ENCODE measurements around the gene MBOAT2. TPM values are rescaled to one million over a fixed set of nuclear protein-coding genes. Genes with fewer than 3 reads are reported as not detected.

MBOAT2 gene
- total RNA-seq, 1 donor from 2014 or later, result 34.9 TPM

- no peak for TF ChIP-seq CTCF (conservative IDR thresholded peaks at IDR 0.05; ENCODE audit: low read depth, low read length)
- no peak overlapping the region for H3K4me3 ChIP-seq (ENCODE audit: low read depth, low read length)
These were observed 17.7 kb downstream of the MBOAT2 start for GRCh38 chr2:8985561-8986326.

DNA sequence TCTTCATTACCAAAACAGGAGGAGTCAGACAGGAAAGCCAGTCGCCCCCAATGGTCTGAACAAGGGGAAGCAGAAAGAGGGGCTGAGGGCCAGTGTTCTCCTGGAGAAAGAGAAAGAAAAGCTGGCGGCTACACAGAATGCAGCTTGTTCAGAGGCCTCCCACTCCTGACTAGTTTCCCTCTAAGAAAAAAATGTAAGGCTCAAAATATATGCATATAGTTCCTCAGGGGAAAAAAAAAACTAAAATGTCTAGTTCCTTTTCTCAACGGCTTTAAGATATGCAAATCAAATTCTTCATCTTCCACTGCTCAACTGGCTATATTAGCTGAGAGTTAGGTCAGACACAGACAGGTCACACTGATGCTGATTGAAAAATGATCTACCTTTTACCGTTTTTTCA is 18.6 kb downstream of the MBOAT2 start:
- no peak for TF ChIP-seq CTCF (conservative IDR thresholded peaks at IDR 0.05; ENCODE audit: low read depth, low read length)
- H3K4me3 ChIP-seq (ENCODE audit: low read depth, low read length), result no peak overlapping the region
- DNase-seq (ENCODE audit: low read depth), result no peak

More at GRCh38 chr2:8985561-8986326, 17.7 kb downstream of the MBOAT2 start:
- no peak for DNase-seq (ENCODE audit: low read depth)

- no peak for TF ChIP-seq CTCF (conservative IDR thresholded peaks at IDR 0.05; ENCODE audit: low read depth, low read length)
- no peak for DNase-seq (ENCODE audit: low read depth)
- H3K4me3 ChIP-seq (ENCODE audit: low read depth, low read length), result no peak overlapping the region
These were observed 19.3 kb downstream of the MBOAT2 start for GRCh38 chr2:8984157-8984556.

DNA sequence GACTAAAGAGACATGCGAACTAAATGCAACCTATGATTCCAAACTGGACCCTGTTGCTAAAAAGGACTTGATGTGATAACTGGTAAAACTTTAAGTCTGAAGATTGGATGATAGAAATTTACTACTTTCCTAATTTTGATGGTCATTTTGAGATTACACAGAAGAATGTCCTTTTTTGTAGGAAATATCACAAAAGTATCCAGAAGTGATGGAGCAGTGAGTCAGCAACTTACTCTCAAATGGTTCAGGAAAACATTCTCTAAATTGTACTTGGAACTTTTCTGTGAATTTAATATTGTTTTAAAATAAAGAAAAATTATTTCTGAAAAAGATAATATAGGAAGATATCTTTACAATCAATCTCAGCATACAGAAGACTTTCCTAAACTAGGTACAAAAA is 19.9 kb downstream of the MBOAT2 start:
- H3K4me3 ChIP-seq (ENCODE audit: low read depth, low read length), result no peak overlapping the region
- DNase-seq (ENCODE audit: low read depth), result no peak
- no peak for TF ChIP-seq CTCF (conservative IDR thresholded peaks at IDR 0.05; ENCODE audit: low read depth, low read length)

DNA sequence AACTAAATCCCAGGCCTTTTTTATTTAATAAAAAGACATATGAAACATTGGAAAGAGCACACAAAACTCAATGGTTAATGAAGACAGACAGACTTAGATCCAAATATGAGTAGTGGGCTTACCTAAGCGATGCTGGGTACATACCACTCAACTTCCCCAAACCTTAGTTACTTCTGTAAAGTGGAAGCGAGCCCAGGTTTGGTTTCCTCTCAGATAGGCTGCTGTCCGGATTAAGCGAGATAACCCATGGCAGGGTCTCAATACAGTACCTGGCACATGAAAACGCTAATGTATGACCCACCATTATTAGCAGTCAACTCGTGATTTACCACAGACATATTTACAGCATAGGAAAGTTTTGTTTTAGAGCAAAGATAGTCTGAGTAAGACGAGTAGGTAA is 21.6 kb downstream of the MBOAT2 start:
- no peak for DNase-seq (ENCODE audit: low read depth)
- H3K4me3 ChIP-seq (ENCODE audit: low read depth, low read length), result no peak overlapping the region
- TF ChIP-seq CTCF (conservative IDR thresholded peaks at IDR 0.05; ENCODE audit: low read depth, low read length), result no peak

- no peak for DNase-seq (ENCODE audit: low read depth)
- no peak overlapping the region for H3K4me3 ChIP-seq (ENCODE audit: low read depth, low read length)
- no peak for TF ChIP-seq CTCF (conservative IDR thresholded peaks at IDR 0.05; ENCODE audit: low read depth, low read length)
These were observed 23.4 kb downstream of the MBOAT2 start for GRCh38 chr2:8980096-8980495.

DNA sequence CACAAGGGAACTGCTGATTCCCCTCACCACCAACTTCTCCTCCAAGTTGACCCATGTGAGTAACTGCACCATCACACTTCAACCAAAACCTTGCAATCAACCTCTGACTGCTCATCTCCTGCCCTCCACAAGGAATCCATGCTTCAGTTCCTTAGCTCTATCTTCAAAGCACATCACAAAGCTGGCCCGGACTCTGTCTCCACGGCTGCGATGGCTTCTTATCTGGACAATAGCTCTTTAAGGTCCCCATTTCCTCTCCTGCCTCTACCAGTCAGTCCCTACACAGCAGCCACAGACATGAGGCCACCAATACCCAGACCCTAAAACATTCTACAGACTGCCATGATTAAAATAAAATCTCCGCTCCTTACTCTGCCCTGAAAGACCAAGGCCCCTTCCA is 25.7 kb downstream of the MBOAT2 start:
- no peak for DNase-seq (ENCODE audit: low read depth)
- no peak overlapping the region for H3K4me3 ChIP-seq (ENCODE audit: low read depth, low read length)
- TF ChIP-seq CTCF (conservative IDR thresholded peaks at IDR 0.05; ENCODE audit: low read depth, low read length), result no peak
